ENCODE measurements around the gene PDLIM4.

PDLIM4 gene

DNA sequence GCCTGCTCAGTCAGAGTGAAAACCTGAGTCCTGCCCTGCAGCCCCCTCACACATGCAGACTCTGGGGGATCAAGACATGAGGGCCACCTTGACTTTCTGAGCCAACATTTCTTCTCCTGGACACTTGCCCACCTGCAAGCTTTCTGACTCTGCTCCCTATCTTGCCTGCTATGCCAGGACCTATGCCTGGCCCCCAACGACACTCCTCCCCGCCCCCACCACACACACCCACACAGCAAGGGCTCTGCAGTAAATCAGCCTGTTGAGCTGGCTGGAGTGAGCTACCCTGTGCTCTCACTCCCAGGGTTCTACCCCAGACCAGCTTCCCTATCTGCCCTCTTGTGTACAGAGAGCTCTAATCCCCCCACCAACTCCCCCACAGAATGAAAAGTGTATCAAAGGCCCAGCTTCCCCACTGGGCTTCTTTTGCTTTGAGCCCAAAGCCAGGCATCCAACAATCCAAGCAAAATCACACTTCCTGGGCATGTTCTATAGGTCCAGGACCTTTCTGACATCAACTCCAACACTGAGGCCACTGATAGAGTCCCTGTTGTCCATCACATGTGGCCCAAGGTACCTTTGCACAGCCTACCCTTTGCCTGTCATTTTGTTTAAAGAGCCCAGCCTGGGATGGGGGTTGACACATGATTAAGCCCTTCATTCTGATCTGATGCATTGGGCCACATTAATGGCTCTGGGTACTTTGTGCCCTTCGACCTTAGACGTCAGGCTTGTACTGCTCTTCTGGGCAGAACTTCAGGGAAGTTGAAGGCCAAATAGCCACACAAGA is 7.2 kb downstream of the PDLIM4 start:
- in situ Hi-C loops (cut with MboI; ENCODE audit: low pct_unique_long_range_greater_than_20kb, low sequenced_read_pairs): no loop called here
- no peak for DNase-seq

DNA sequence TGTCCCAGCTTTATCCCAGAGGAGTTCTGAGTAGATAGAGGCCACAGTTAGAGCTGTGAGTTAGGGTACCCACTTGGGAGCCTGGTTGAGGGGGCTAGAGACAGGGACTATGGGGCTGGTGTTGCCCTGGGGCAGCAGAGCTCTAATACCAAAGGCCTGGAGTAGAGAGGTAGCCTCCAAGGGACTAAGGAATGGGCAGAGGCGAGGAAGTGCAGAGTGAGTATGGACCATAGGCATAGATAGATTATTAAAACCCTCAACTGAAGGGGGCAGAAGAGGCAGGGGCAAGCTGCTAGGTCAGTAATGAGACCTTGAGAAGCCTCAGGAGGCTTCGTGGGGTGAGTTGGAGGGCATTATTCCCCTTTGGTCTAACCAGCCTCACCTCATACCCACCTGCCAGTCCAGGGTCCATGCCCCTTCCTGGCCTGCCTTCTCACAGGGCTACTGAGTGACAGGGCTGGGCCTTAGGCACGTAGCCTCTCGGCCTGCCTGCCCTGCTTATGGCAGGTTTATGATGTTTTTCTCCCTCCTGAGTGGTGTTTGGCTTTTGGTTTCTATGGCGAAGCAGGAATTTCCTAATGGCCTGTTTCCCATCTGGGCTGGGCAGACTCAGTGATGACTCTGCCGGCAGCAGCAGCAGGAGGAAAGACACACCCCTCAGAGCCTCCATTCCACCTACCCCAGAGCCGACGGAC is 8.0 kb downstream of the PDLIM4 start:
- in situ Hi-C loops (cut with MboI; ENCODE audit: low pct_unique_long_range_greater_than_20kb, low sequenced_read_pairs): no loop called here
- no peak for DNase-seq

- DNase-seq: no peak
- in situ Hi-C loops (cut with MboI; ENCODE audit: low pct_unique_long_range_greater_than_20kb, low sequenced_read_pairs): no loop called here
These were observed 8.7 kb downstream of the PDLIM4 start for GRCh38 chr5:132266031-132266835.

- in situ Hi-C loops (cut with MboI; ENCODE audit: low pct_unique_long_range_greater_than_20kb, low sequenced_read_pairs): no loop called here
- no peak for DNase-seq
These were observed 9.3 kb downstream of the PDLIM4 start for GRCh38 chr5:132266836-132267160.

- in situ Hi-C loops (cut with MboI; ENCODE audit: low pct_unique_long_range_greater_than_20kb, low sequenced_read_pairs): no loop called here
- DNase-seq: no peak
These were observed 9.8 kb downstream of the PDLIM4 start for GRCh38 chr5:132267166-132267739.

DNA sequence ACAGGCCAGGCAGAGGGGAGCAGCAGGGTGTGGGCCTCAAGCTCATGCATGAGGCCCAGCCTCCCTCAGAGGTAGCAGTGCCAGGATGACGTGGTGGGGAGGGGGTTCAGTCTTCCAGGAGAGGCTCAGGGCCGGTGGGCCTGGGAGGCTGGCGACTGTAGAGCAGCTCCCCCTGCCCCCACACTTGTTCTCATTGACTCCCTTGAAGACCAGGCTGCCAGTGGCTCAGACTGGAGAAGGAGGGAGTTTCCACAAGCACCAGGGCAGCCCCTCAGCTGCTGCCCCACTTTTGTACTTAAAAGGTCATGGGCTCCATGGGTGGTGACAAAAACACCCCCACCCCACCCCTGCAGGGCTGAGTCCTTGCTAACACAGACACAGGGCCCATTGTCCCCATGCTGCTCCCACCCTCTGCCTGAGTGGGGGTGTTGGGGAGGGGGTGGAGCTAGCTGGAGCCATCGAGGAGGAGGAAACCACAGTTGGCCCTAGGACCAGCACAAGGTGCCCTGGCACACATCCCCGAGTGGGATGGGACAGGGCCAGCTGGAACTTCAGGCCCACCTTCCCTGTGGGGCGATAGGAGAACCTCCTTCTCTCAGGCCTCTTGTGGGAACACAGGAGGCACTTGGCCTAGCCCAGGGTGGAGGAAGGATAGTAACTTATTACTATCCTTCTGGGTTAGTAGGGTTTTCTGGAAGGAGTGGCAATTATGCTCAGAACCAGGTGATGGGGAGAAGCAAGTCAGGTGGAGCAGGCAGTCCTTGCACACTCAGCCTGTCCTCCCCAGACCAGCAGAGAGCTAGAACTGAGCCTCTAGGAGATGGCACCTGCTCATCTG is 10.7 kb downstream of the PDLIM4 start:
- no peak for DNase-seq
- in situ Hi-C loops (cut with MboI; ENCODE audit: low pct_unique_long_range_greater_than_20kb, low sequenced_read_pairs): no loop called here

DNA sequence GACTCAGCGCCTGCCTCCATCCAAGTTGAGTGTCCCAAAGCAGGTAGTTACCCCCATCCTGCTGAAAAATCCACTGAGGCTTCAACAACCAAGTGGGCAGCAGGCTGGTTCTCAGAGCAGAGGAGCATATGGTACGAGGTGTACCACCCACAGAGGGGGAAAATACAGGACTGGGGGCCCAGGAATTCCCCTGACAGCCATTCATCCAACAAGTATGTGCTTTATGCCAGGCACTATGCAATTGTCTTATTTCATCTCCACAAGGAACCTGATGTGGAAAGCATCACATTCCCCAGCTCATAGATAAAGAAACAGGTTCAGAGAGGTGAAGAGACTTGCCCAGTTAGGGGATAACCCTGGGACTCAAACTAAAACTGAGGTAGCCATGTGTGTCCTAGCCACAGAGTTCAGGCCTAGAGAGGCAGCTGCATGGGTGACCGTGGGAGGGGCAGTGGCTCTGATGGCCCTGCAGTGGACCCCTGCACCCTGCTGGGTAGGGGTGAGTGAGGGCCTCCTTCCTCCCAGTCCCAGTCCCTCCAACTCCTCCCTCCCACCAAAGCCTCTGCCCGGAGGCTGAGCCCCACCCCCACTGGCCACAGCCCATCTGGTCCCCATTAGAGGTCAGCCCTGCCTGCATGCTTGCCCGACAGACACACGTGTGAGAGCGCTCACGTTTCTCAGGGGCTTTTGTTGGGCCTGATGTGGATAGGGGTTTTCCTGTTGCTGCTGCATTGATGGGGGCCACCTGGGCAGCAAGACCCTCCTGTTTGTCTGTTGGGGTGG is 11.5 kb downstream of the PDLIM4 start:
- DNase-seq: no peak
- in situ Hi-C loops (cut with MboI; ENCODE audit: low pct_unique_long_range_greater_than_20kb, low sequenced_read_pairs): no loop called here

DNA sequence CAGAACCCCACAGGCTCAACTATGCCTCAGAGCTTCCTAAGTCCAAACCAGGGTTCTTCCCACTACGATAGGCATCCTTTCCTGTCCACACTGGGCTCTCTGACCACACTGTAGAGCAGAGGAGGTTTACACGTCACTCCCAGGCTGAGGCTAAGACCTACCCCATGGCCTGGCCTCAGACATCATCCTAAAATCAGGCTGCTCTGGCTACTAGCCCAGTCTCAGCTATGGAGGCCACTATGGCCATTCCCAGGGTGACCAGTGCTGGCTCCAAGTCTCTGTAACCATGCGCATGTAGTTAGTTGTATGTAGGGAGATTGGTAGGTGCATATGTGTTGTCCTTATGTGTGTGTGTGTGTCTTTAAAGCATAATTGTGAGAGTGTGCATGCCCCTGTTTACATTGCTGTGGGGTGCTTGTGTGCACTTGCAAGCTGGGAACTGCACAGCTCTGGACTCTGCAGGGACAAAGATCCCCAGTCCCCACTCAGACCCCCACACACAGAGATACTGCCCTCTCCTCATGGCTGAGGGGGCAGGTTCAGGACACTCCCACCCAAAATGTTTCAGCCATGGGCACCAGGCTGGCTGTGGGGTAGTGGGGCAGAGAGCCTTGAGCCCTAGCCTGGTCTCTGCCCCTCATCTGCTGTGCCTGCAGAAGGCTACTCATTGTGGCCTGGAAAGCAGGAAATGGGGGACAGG is 12.3 kb downstream of the PDLIM4 start:
- in situ Hi-C loops (cut with MboI; ENCODE audit: low pct_unique_long_range_greater_than_20kb, low sequenced_read_pairs): no loop called here
- DNase-seq: no peak

DNA sequence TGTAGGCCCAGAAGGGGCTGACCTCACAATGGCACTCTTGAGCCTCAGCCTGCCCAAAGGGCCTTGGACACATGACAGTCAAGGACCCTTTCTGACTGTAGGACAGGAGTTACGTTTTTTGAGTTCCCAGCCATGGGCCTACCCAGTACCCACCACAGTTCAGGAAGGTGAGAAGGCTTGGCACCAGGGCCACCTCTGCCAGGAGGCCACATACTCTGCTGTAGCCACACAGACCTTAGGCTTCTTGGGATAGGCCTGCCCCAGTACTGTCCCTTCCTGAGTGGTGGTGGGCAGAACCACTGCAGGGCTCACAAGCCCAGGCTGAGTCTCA is 12.8 kb downstream of the PDLIM4 start:
- in situ Hi-C loops (cut with MboI; ENCODE audit: low pct_unique_long_range_greater_than_20kb, low sequenced_read_pairs): no loop called here
- DNase-seq: no peak

GRCh38 chr5:132270706-132271105 is 13.2 kb downstream of the PDLIM4 start:
- in situ Hi-C loops (cut with MboI; ENCODE audit: low pct_unique_long_range_greater_than_20kb, low sequenced_read_pairs): no loop called here

GRCh38 chr5:132271251-132272246 is 14.1 kb downstream of the PDLIM4 start:
- in situ Hi-C loops (cut with MboI; ENCODE audit: low pct_unique_long_range_greater_than_20kb, low sequenced_read_pairs): no loop called here

More at GRCh38 chr5:132270706-132271105, 13.2 kb downstream of the PDLIM4 start:
- DNase-seq: no peak

GRCh38 chr5:132272311-132273210 is 15.1 kb downstream of the PDLIM4 start:
- peak; percentile 85 for DNase-seq
- in situ Hi-C loops (cut with MboI; ENCODE audit: low pct_unique_long_range_greater_than_20kb, low sequenced_read_pairs): no loop called here

More at GRCh38 chr5:132271251-132272246, 14.1 kb downstream of the PDLIM4 start:
- no peak for DNase-seq

DNA sequence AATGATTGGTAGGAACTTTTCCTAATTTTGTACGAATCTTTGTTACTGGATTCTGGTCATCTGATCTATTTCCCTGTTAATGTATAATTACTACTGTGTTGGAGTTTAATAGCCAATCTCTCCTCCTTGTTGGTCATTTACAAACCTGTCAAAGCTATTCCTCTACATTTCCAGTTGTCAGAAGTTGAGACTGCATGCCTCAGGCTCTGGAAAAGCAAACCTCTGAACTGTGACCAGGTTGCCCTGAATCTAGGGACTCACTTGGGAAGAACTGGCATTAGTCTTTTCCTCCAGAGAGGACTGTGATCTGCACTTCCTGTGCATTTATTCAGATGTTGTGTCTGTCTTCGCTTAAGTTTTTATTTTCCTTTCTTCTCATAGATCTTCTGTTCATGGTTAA is 16.1 kb downstream of the PDLIM4 start:
- in situ Hi-C loops (cut with MboI; ENCODE audit: low pct_unique_long_range_greater_than_20kb, low sequenced_read_pairs): no loop called here
- DNase-seq: no peak

DNA sequence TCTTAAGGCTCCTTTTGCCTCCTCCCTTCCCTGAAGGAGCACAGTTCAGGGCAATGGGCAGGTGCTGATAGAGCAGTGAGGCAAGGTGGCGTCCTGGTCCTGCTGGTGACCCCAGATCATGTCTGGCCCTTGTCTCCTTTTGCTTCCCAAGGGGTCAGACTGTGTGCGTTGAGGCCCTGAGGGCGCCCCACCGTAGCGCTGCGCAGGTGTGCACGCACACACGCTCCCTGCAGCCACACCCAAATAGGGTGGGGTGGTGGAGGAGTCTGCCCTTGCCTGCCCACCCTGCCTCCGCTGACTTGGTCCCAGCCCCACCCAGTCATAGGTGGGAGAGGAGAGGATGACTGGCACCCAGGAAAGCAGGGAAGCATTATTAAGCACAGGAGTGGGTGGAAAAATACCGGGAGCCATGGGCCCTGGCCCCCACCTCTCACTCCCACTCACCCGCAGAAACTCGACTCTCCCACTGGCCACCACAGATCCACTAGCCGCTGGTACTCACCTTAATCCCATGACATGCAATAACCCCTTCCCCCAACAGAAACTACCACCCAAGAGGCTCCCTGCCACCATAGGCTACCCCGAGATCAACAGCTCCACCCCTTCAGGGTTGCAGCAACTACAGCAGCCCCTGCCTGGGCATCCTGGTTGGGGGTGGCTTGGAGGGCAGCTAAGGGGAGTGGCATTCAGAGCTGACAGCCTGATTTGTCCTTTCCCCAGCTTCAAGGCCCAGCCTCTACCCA is 16.7 kb downstream of the PDLIM4 start:
- no peak for DNase-seq
- in situ Hi-C loops (cut with MboI; ENCODE audit: low pct_unique_long_range_greater_than_20kb, low sequenced_read_pairs): no loop called here

Data from KBM-7 (cell line).